Right lobe of liver (tissue), 6 donors: ENCODE results near the gene CCL7. TPM values are rescaled to one million over a fixed set of nuclear protein-coding genes. Genes with fewer than 3 reads are reported as not detected.

Source experiments
- ATAC-seq, 4 donors: fragments of 200-7000 bp; cut with Tn5 transposase; one replicate each; pipeline ENCODE4 v1.9.1; 2020; ENCODE audit warnings: mild to moderate bottlenecking in 4 of 4, moderate library complexity in 4 of 4
- DNase-seq, 3 donors: peaks; one replicate each; pipeline ENCODE4 v3.0.0-alpha.2; 2020
- H3K27ac ChIP-seq, 3 donors: fragments of 200-600 bp; one replicate each; pipeline ENCODE4 v1.8.0; 2022
- H3K27me3 ChIP-seq, 2 donors: fragments of 200-600 bp; one replicate each; pipeline ENCODE4 v1.8.0; 2022
- H3K36me3 ChIP-seq, 4 donors: fragments of 200-600 bp; sonication (generic) in 1 of 4; one replicate each; pipeline versions ENCODE4 v1.5.1 to v1.8.0; 2017 to 2022; ENCODE audit warnings: control low read depth in 1 of 4
- H3K4me1 ChIP-seq, 4 donors: fragments of 200-600 bp; sonication (generic) in 1 of 4; one replicate each; pipeline versions ENCODE4 v1.5.1 to v1.8.0; 2017 to 2022; ENCODE audit warnings: control low read depth in 1 of 4
- H3K4me3 ChIP-seq, 3 donors: fragments of 200-600 bp; one replicate each; pipeline ENCODE4 v1.8.0; 2022
- H3K9me3 ChIP-seq, 4 donors: fragments of 200-600 bp; sonication (generic) in 1 of 4; one replicate each; pipeline versions ENCODE4 v1.5.1 to v1.8.0; 2017 to 2022; ENCODE audit warnings: control low read depth in 1 of 4
- POLR2A ChIP-seq: fragments of 450-650 bp; IDR thresholded peaks from one replicate; pipeline ENCODE4 v1.6.1; 2017; ENCODE audit warnings: antibody characterized with exemption, mild to moderate bottlenecking
- WGBS: methylation state at CpG from one replicate; pipeline ENCODE4 v1.1.6; 2018; ENCODE audit warnings: low coverage, low lambda C conversion rate; ENCODE audit not compliant: insufficient coverage; ENCODE audit errors: missing lambda C conversion rate; 5-methylcytosine and 5-hydroxymethylcytosine counted together
- intact Hi-C, 2 donors: fragments of 100-400 bp; cut with DNase I; formaldehyde crosslinking; loops; one replicate each; pipeline versions ENCODE4 v1.11.2 to v1.14.1; 2022
- total RNA-seq, 6 experiments: library from RNA; depleted of rRNA in 2 of 6; stranded (reverse); fragments of >200 nt in 2 of 6; fragmentation: NEBNext Ultra II Directional in 3 of 6; extraction: Animal tissue kit (Norgen Biotek cat#: 25700) in 3 of 6; gene quantifications; one replicate each; pipeline versions ENCODE4 v1.1.0 to v1.2.4, GENCODE V29; 2016 to 2023
- TF ChIP-seq, protein P1 (sequence below), 4 donors: fragments of 200-600 bp in 3 of 4; fragments of 450-650 bp in 1 of 4; IDR thresholded peaks; one replicate each; pipeline versions ENCODE4 v1.5.1 to v1.8.0; 2016 to 2022; ENCODE audit warnings: antibody characterized with exemption in 4 of 4, mild to moderate bottlenecking in 2 of 4
- donor health status: DM: no; HTN: yes; CAD: no.
- donor health status: DM: no; HTN: no; CAD: no.
- donor health status: DM: no; HTN: no; CAD: no.
- donor health status: DM: no; HTN: yes; CAD: no.
- donor health status: DM: no; HTN: yes; CAD: no.

CCL7 gene
- total RNA-seq, 6 experiments from 2014 or later: not detected

DNA sequence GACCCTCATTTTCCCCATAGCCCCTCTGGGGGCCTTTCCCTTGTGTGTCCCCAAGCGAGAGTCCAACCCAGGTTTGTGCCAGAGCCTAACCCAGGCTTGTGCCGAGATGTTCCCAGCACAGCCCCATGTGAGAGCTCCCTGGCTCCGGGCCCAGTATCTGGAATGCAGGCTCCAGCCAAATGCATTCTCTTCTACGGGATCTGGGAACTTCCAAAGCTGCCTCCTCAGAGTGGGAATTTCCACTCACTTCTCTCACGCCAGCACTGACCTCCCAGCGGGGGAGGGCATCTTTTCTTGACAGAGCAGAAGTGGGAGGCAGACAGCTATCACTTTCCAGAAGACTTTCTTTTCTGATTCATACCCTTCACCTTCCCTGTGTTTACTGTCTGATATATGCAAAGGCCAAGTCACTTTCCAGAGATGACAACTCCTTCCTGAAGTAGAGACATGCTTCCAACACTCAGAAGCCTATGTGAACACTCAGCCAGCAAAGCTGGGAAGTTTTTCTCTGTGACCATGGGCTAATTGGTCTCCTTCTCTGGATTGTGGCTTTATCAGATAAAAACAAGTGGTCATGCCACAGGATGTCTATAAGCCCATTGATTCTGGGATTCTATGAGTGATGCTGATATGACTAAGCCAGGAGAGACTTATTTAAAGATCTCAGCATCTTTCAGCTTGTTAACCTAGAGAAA is 17.4 kb upstream of the CCL7 start:
- no peak for TF ChIP-seq POLR2A
- TF ChIP-seq, protein P1, sequence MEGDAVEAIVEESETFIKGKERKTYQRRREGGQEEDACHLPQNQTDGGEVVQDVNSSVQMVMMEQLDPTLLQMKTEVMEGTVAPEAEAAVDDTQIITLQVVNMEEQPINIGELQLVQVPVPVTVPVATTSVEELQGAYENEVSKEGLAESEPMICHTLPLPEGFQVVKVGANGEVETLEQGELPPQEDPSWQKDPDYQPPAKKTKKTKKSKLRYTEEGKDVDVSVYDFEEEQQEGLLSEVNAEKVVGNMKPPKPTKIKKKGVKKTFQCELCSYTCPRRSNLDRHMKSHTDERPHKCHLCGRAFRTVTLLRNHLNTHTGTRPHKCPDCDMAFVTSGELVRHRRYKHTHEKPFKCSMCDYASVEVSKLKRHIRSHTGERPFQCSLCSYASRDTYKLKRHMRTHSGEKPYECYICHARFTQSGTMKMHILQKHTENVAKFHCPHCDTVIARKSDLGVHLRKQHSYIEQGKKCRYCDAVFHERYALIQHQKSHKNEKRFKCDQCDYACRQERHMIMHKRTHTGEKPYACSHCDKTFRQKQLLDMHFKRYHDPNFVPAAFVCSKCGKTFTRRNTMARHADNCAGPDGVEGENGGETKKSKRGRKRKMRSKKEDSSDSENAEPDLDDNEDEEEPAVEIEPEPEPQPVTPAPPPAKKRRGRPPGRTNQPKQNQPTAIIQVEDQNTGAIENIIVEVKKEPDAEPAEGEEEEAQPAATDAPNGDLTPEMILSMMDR (IDR thresholded peaks at IDR 0.05): no peak
- no peaks in the 10 kb centered on the region for H3K9me3 ChIP-seq
- ATAC-seq (peak; percentile 83 to 88 (median 84)), DNase-seq (peak; percentile 86 to 90 (median 88))
- peak overlapping the region; percentile 1 to 43 (median 26) for H3K27ac ChIP-seq
- intact Hi-C loops: no loop called here
- 8% methylated on average over 2 of the region's 6 CpGs for WGBS
- peaks cover 0 to 24% (median 4%) of the 10 kb centered on the region in 4 donors for H3K4me1 ChIP-seq
- no peaks in the 10 kb centered on the region for H3K27me3 ChIP-seq
- no peak overlapping the region for H3K4me3 ChIP-seq
- no peaks in the 10 kb centered on the region for H3K36me3 ChIP-seq

GRCh38 chr17:34253139-34253525 is 16.9 kb upstream of the CCL7 start:
- Histone ChIP-seq H3K27me3 (no peaks in the 10 kb centered on the region), H3K9me3 (no peaks in the 10 kb centered on the region), H3K36me3 (no peaks in the 10 kb centered on the region), H3K4me3 (no peak overlapping the region), H3K27ac (peak overlapping the region; percentile 10 to 43 (median 26)), H3K4me1 (peaks cover 0 to 22% (median 4%) of the 10 kb centered on the region in 4 donors)
- intact Hi-C loops: no loop called here
- ATAC-seq: no peak
- TF ChIP-seq, protein P1 (IDR thresholded peaks at IDR 0.05): no peak
- TF ChIP-seq POLR2A: no peak
- WGBS: 56% methylated on average over 3 of the region's 3 CpGs
- no peak for DNase-seq

GRCh38 chr17:34254146-34254545 is 15.9 kb upstream of the CCL7 start:
- 7% methylated on average over 2 of the region's 3 CpGs for WGBS
- H3K36me3 ChIP-seq: no peaks in the 10 kb centered on the region
- no peak overlapping the region for H3K4me3 ChIP-seq
- TF ChIP-seq POLR2A: no peak
- TF ChIP-seq, protein P1 (IDR thresholded peaks at IDR 0.05): no peak
- DNase-seq: no peak
- no peaks in the 10 kb centered on the region for H3K27me3 ChIP-seq
- ATAC-seq: no peak
- peaks cover 0 to 22% (median 4%) of the 10 kb centered on the region in 4 donors for H3K4me1 ChIP-seq
- H3K27ac ChIP-seq: peak overlapping the region in 2 of 3 donors; percentile 5 to 70
- intact Hi-C loops: no loop called here
- H3K9me3 ChIP-seq: no peaks in the 10 kb centered on the region

- TF ChIP-seq, protein P1 (IDR thresholded peaks at IDR 0.05): no peak
- no peak for TF ChIP-seq POLR2A
- intact Hi-C loops: no loop called here
- Histone ChIP-seq H3K36me3 (no peaks in the 10 kb centered on the region), H3K27ac (peak within 1 kb of the TSS in 2 of 3 donors; percentile 36 to 70), H3K4me3 (peak within 1 kb of the TSS; percentile 24 to 29 (median 25)), H3K4me1 (peaks cover 0 to 22% (median 4%) of the 10 kb centered on the region in 4 donors), H3K27me3 (no peaks in the 10 kb centered on the region), H3K9me3 (no peaks in the 10 kb centered on the region)
- peak; percentile 52 to 64 (median 55) for ATAC-seq
- 3% methylated on average over 8 of the region's 11 CpGs for WGBS
- DNase-seq: peak in 1 of 3 donors; percentile 35
Measured at GRCh38 chr17:34254651-34255380, 15.2 kb upstream of the CCL7 start, which contains the start of gene CCL2. Gene CCL2, plus strand, starts transcription at chr17:34255285. Its CDS starts 65 bp downstream, at chr17:34255350.
